ENCODE data around the gene NPAS3. TPM values are rescaled to one million over a fixed set of nuclear protein-coding genes. Genes with fewer than 3 reads are reported as not detected.

Gene NPAS3
- total RNA-seq, 1 donor from 2014 or later = 2.0 TPM

- H3K4me3 ChIP-seq (ENCODE audit: low read depth, low read length) = no peak overlapping the region
- DNase-seq (ENCODE audit: low read depth) = peak; percentile 78
- no peak for TF ChIP-seq CTCF (IDR thresholded peaks at IDR 0.05; ENCODE audit: insufficient read depth, low read length, poor library complexity, severe bottlenecking)
- H3K36me3 ChIP-seq (ENCODE audit: control insufficient read depth, insufficient read depth, low read length) = no peaks in the 10 kb centered on the region
- H3K27me3 ChIP-seq (ENCODE audit: control insufficient read depth, insufficient read depth, low read length) = no peaks in the 10 kb centered on the region
Observed at GRCh38 chr14:33287189-33287588, 348.5 kb downstream of the NPAS3 start.

- H3K36me3 ChIP-seq (ENCODE audit: control insufficient read depth, insufficient read depth, low read length) = no peaks in the 10 kb centered on the region
- DNase-seq (ENCODE audit: low read depth) = no peak
- H3K4me3 ChIP-seq (ENCODE audit: low read depth, low read length) = no peak overlapping the region
- H3K27me3 ChIP-seq (ENCODE audit: control insufficient read depth, insufficient read depth, low read length) = no peaks in the 10 kb centered on the region
- no peak for TF ChIP-seq CTCF (IDR thresholded peaks at IDR 0.05; ENCODE audit: insufficient read depth, low read length, poor library complexity, severe bottlenecking)
Observed at GRCh38 chr14:33290641-33291040, 352.0 kb downstream of the NPAS3 start.

- no peak for TF ChIP-seq CTCF (IDR thresholded peaks at IDR 0.05; ENCODE audit: insufficient read depth, low read length, poor library complexity, severe bottlenecking)
- Histone ChIP-seq H3K27me3 (ENCODE audit: control insufficient read depth, insufficient read depth, low read length) (no peaks in the 10 kb centered on the region), H3K36me3 (ENCODE audit: control insufficient read depth, insufficient read depth, low read length) (no peaks in the 10 kb centered on the region), H3K4me3 (ENCODE audit: low read depth, low read length) (no peak overlapping the region)
- DNase-seq (ENCODE audit: low read depth) = no peak
Observed at GRCh38 chr14:33291529-33292104, 352.9 kb downstream of the NPAS3 start.

GRCh38 chr14:33294419-33294818 is 355.7 kb downstream of the NPAS3 start:
- TF ChIP-seq CTCF (IDR thresholded peaks at IDR 0.05; ENCODE audit: insufficient read depth, low read length, poor library complexity, severe bottlenecking) = no peak
- Histone ChIP-seq H3K4me3 (ENCODE audit: low read depth, low read length) (no peak overlapping the region), H3K36me3 (ENCODE audit: control insufficient read depth, insufficient read depth, low read length) (no peaks in the 10 kb centered on the region), H3K27me3 (ENCODE audit: control insufficient read depth, insufficient read depth, low read length) (no peaks in the 10 kb centered on the region)
- no peak for DNase-seq (ENCODE audit: low read depth)

GRCh38 chr14:33297565-33297964 is 358.9 kb downstream of the NPAS3 start:
- no peak for TF ChIP-seq CTCF (IDR thresholded peaks at IDR 0.05; ENCODE audit: insufficient read depth, low read length, poor library complexity, severe bottlenecking)
- Histone ChIP-seq H3K36me3 (ENCODE audit: control insufficient read depth, insufficient read depth, low read length) (no peaks in the 10 kb centered on the region), H3K27me3 (ENCODE audit: control insufficient read depth, insufficient read depth, low read length) (no peaks in the 10 kb centered on the region), H3K4me3 (ENCODE audit: low read depth, low read length) (no peak overlapping the region)
- DNase-seq (ENCODE audit: low read depth) = no peak

GRCh38 chr14:33307691-33308251 is 369.1 kb downstream of the NPAS3 start:
- Histone ChIP-seq H3K27me3 (ENCODE audit: control insufficient read depth, insufficient read depth, low read length) (no peaks in the 10 kb centered on the region), H3K36me3 (ENCODE audit: control insufficient read depth, insufficient read depth, low read length) (no peaks in the 10 kb centered on the region), H3K4me3 (ENCODE audit: low read depth, low read length) (no peak overlapping the region)
- DNase-seq (ENCODE audit: low read depth) = no peak
- TF ChIP-seq CTCF (IDR thresholded peaks at IDR 0.05; ENCODE audit: insufficient read depth, low read length, poor library complexity, severe bottlenecking) = no peak

Data from kidney epithelial cell (primary cell).